ENCODE measurements around the gene ATG14.

DNA sequence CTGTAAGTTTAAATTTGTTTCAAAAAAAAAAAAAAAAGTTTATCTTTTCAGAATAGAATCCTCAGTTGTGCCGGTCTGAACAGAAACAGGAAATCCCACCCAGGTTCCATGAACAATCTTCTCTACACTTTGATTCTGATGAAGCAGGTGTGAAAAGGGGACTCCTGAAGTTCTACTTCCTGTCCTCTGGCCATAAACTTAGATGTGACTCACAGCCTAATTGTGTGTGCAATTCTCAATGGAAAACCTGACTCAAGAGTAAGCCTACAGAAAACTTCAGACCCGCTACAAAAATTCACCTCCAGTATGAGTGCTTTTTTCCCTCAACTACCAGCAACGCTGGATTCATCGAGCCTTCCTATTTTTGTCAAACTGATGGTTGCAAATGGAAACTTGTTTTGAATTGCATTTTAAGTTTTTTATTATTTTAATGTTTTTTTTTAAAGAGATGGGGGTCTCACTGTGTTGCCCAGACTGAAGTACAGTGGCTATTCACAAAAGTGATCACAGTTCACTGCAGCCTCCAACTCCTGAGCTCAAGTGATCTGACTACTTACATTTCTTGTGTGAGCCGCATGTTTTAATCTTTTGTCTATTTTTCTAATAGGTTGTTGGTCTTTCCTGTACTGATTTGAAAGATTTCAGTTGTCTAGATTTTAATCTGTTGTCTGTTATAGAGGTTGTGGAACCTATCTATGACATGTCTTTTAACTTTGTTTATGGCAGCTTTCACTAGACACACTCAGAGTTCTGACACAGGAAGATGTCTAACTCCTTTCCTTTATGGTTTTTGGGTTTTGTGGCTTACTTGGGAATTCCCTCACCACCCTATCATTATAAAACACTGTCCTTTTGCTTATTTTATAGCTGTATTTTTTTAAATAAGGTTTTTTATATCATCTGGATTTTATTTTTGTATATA, 37.6 kb downstream of the ATG14 start:
- TF ChIP-seq SUZ12 (IDR thresholded peaks at IDR 0.05; ENCODE audit: extremely low read depth, insufficient read depth, insufficient read length) (no peak), YY1 (IDR thresholded peaks at IDR 0.05; ENCODE audit: insufficient read depth, insufficient read length) (no peak), ZNF274 (IDR thresholded peaks at IDR 0.05; ENCODE audit: low read depth, low read length) (no peak)

All from NT2/D1 (cell line).